ENCODE data around the gene SF3B2.

Gene SF3B2, protein sequence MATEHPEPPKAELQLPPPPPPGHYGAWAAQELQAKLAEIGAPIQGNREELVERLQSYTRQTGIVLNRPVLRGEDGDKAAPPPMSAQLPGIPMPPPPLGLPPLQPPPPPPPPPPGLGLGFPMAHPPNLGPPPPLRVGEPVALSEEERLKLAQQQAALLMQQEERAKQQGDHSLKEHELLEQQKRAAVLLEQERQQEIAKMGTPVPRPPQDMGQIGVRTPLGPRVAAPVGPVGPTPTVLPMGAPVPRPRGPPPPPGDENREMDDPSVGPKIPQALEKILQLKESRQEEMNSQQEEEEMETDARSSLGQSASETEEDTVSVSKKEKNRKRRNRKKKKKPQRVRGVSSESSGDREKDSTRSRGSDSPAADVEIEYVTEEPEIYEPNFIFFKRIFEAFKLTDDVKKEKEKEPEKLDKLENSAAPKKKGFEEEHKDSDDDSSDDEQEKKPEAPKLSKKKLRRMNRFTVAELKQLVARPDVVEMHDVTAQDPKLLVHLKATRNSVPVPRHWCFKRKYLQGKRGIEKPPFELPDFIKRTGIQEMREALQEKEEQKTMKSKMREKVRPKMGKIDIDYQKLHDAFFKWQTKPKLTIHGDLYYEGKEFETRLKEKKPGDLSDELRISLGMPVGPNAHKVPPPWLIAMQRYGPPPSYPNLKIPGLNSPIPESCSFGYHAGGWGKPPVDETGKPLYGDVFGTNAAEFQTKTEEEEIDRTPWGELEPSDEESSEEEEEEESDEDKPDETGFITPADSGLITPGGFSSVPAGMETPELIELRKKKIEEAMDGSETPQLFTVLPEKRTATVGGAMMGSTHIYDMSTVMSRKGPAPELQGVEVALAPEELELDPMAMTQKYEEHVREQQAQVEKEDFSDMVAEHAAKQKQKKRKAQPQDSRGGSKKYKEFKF

DNA sequence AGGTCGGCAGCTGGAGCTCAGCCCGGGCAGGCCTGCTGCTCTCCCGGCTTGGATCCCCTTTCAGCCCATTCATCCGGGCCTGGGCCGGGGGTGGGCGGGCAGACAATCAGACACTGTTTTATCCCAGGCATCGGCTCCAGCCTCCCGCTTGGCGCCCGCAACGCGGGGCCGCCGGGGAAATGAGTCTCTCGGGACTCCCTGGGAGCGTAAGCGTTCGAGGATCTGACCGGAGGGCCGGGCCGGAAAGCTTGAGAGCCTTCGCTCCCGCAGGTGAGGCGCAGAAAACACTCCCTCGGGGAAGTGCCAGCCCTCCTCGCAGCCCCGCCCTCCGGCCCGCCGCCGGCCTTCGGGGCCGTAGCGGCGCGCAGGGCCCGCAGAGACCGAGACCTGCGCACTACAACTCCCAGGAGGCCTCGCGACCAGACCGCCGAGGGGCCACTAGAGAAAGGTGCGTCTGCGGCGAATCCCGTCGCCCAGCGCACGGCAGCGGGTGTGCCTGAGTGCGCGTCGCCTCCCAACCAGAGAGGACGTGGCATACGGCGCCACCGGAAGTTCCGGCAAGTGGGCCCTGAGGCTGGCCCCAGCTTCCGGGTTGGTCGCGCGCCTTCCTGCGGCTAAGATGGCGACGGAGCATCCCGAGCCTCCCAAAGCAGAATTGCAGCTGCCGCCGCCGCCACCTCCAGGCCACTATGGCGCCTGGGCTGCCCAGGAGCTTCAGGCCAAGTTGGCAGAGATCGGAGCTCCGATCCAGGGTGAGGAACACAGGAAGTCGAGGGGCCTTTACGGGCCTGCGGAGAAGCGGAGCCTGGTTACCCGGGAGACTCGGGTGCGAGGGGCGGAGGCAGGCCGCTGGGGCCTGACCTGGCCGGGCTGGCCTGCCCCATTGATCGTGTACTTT is at the start of gene SF3B2:
Gene SF3B2 (plus strand): TSS at position 599 of the 898 bp plus-strand sequence. CDS start 21 bp downstream, at position 620.
- TF ChIP-seq PPARA (CRISPR knock-in tag; IDR thresholded peaks at IDR 0.05; ENCODE audit: borderline replicate concordance) = no peak
- TF ChIP-seq, protein P1, sequence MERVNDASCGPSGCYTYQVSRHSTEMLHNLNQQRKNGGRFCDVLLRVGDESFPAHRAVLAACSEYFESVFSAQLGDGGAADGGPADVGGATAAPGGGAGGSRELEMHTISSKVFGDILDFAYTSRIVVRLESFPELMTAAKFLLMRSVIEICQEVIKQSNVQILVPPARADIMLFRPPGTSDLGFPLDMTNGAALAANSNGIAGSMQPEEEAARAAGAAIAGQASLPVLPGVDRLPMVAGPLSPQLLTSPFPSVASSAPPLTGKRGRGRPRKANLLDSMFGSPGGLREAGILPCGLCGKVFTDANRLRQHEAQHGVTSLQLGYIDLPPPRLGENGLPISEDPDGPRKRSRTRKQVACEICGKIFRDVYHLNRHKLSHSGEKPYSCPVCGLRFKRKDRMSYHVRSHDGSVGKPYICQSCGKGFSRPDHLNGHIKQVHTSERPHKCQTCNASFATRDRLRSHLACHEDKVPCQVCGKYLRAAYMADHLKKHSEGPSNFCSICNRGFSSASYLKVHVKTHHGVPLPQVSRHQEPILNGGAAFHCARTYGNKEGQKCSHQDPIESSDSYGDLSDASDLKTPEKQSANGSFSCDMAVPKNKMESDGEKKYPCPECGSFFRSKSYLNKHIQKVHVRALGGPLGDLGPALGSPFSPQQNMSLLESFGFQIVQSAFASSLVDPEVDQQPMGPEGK (CRISPR knock-in tag; IDR thresholded peaks at IDR 0.05; ENCODE audit: borderline replicate concordance) = no peak
- TF ChIP-seq GLIS3 (CRISPR knock-in tag; IDR thresholded peaks at IDR 0.05) = no peak
- 0 out of 2 replicates have a peak, but pooled peaks have one; percentile 67 for TF ChIP-seq ZFP3 (CRISPR knock-in tag; IDR thresholded peaks at IDR 0.05)
- no peak for TF ChIP-seq CREB5 (CRISPR knock-in tag; IDR thresholded peaks at IDR 0.05; ENCODE audit: low read depth)
- peak; percentile 97 for ATAC-seq

DNA sequence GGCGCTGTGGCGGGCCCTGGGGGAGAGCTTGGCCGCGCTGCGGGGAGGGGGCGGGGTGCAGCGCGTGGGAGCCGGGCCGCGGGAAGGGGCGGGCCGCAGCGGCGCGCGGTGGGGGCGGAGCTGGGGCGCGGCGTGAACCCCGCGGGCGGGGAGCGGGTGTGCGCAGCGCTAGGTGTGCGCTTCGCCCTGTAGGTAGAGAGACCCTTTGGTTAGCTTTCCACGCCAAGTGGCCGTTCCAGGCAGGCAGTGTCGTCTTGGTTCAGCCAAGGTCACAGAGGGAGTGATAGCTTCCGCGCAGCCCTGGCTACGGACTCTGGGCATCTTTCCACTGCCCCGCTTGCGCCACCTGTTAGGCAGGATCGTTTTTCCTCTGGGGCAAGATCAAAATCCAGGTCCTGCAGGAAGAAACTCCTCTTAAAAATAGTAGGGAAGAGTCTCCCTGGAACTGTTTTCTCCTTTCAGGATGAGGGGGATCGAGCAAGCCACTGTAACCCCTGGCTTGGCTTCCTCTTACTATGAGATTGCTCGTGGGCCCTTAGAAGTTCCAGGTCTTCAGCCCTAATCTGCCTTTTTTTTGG is 49.4 kb upstream of the SF3B2 start:
- TF ChIP-seq TSHZ2 (CRISPR knock-in tag; IDR thresholded peaks at IDR 0.05) (no peak), ZC3H10 (CRISPR knock-in tag; IDR thresholded peaks at IDR 0.05) (no peak), TCF4 (CRISPR knock-in tag; IDR thresholded peaks at IDR 0.05; ENCODE audit: borderline replicate concordance) (no peak), ESRRG (CRISPR knock-in tag; IDR thresholded peaks at IDR 0.05) (no peak), TOX (CRISPR knock-in tag; IDR thresholded peaks at IDR 0.05; ENCODE audit: borderline replicate concordance) (no peak), SNAI2 (CRISPR knock-in tag; IDR thresholded peaks at IDR 0.05) (no peak), BACH2 (CRISPR knock-in tag; IDR thresholded peaks at IDR 0.05; ENCODE audit: borderline replicate concordance) (no peak), ISL1 (CRISPR knock-in tag; IDR thresholded peaks at IDR 0.05) (no peak), ZNF565 (CRISPR knock-in tag; conservative IDR thresholded peaks at IDR 0.05; ENCODE audit: low read depth) (no peak), CSDC2 (CRISPR knock-in tag; IDR thresholded peaks at IDR 0.05) (no peak), RARB (CRISPR knock-in tag; IDR thresholded peaks at IDR 0.05) (no peak), ZFP3 (CRISPR knock-in tag; IDR thresholded peaks at IDR 0.05) (no peak), ARNTL (CRISPR knock-in tag; IDR thresholded peaks at IDR 0.05; ENCODE audit: borderline replicate concordance, low read depth) (no peak), OSR1 (CRISPR knock-in tag; IDR thresholded peaks at IDR 0.05) (no peak), ZNF70 (CRISPR knock-in tag; IDR thresholded peaks at IDR 0.05) (no peak)
- TF ChIP-seq, protein P2, sequence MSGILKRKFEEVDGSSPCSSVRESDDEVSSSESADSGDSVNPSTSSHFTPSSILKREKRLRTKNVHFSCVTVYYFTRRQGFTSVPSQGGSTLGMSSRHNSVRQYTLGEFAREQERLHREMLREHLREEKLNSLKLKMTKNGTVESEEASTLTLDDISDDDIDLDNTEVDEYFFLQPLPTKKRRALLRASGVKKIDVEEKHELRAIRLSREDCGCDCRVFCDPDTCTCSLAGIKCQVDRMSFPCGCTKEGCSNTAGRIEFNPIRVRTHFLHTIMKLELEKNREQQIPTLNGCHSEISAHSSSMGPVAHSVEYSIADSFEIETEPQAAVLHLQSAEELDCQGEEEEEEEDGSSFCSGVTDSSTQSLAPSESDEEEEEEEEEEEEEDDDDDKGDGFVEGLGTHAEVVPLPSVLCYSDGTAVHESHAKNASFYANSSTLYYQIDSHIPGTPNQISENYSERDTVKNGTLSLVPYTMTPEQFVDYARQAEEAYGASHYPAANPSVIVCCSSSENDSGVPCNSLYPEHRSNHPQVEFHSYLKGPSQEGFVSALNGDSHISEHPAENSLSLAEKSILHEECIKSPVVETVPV (CRISPR knock-in tag; IDR thresholded peaks at IDR 0.05) = no peak
- peak; percentile 69 for ATAC-seq
